DND-41 (cell line): Measurements from ENCODE around the gene HRC.

Experiments used
- EZH2 ChIP-seq: IDR thresholded peaks from 3 replicates; pipeline ENCODE4 v1.6.1; 2012; ENCODE audit warnings: borderline replicate concordance, low read depth, mild to moderate bottlenecking, moderate library complexity, low read length, inconsistent platforms; ENCODE audit not compliant: severe bottlenecking
- TF ChIP-seq, protein P1 (sequence below): IDR thresholded peaks from 2 replicates; pipeline ENCODE4 v1.5.1; 2012; ENCODE audit warnings: borderline replicate concordance, low read length, moderate library complexity, mild to moderate bottlenecking; ENCODE audit not compliant: poor library complexity, severe bottlenecking; ENCODE audit errors: extremely low read depth

DNA sequence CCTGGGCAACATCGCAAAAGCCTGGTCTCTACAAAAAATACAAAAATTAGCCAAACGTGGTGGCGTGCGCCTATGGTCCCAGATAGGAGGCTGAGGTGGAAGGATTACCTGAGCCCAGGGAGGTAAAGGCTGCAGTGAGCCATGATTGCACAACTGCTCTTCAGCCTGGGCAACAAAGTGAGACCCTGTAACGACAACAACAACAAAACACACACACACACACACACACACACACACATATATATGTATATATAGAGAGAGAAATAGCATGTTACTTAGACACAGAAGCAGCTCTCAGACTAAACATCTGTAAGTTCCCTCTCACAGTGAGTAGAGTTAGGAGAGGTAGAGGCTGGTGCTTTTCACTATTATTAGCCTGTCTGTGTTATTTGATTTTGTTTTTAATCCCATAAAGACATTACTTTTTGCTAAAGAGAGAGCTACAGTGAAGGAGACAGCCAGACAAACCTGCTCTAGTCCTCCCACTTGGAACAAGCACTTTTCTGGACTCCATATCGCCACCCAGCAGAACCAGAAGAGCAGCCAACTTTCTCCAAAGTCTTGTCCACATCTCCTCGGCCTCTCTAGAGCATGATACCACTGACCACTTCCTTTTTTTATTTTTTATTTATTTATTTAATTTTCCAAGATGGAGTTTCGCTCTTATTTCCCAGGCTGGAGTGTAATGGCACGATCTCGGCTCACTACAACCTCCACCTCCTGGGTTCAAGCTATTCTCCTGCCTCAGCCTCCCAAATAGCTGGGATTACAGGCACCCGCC is 43.8 kb downstream of the HRC start:
- TF ChIP-seq, protein P1, sequence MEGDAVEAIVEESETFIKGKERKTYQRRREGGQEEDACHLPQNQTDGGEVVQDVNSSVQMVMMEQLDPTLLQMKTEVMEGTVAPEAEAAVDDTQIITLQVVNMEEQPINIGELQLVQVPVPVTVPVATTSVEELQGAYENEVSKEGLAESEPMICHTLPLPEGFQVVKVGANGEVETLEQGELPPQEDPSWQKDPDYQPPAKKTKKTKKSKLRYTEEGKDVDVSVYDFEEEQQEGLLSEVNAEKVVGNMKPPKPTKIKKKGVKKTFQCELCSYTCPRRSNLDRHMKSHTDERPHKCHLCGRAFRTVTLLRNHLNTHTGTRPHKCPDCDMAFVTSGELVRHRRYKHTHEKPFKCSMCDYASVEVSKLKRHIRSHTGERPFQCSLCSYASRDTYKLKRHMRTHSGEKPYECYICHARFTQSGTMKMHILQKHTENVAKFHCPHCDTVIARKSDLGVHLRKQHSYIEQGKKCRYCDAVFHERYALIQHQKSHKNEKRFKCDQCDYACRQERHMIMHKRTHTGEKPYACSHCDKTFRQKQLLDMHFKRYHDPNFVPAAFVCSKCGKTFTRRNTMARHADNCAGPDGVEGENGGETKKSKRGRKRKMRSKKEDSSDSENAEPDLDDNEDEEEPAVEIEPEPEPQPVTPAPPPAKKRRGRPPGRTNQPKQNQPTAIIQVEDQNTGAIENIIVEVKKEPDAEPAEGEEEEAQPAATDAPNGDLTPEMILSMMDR: no peak
- no peak for TF ChIP-seq EZH2
